Globus pallidus (tissue), 1 donor: ENCODE data around the gene SPOCK1.
A peak's percentile ranks its signal among the peaks of the same experiment; 100 is the strongest.

Experiments
- DNase-seq: peaks from one replicate; pipeline ENCODE4 v3.0.0-alpha.2; 2015; ENCODE audit warnings: low spot score

The SPOCK1 gene

GRCh38 chr5:137492331-137492730 is 6.8 kb downstream of the SPOCK1 start:
- DNase-seq: no peak

GRCh38 chr5:137491121-137491520 is 8.0 kb downstream of the SPOCK1 start:
- no peak for DNase-seq

- DNase-seq: no peak
Observed at GRCh38 chr5:137490591-137490990, 8.5 kb downstream of the SPOCK1 start.

GRCh38 chr5:137488974-137489373 is 10.2 kb downstream of the SPOCK1 start:
- peak; percentile 70 for DNase-seq

- no peak for DNase-seq
Observed at GRCh38 chr5:137488516-137488915, 10.6 kb downstream of the SPOCK1 start.

GRCh38 chr5:137487600-137487999 is 11.5 kb downstream of the SPOCK1 start:
- peak; percentile 73 for DNase-seq

- DNase-seq: no peak
Observed at GRCh38 chr5:137486707-137487106, 12.4 kb downstream of the SPOCK1 start.

- DNase-seq: no peak
Observed at GRCh38 chr5:137481596-137481995, 17.5 kb downstream of the SPOCK1 start.

GRCh38 chr5:137478043-137478442 is 21.1 kb downstream of the SPOCK1 start:
- DNase-seq: no peak

- no peak for DNase-seq
Observed at GRCh38 chr5:137470921-137471220, 28.3 kb downstream of the SPOCK1 start.

- no peak for DNase-seq
Observed at GRCh38 chr5:137470111-137470920, 28.8 kb downstream of the SPOCK1 start.

GRCh38 chr5:137466889-137467288 is 32.2 kb downstream of the SPOCK1 start:
- DNase-seq: peak; percentile 75

GRCh38 chr5:137465930-137466329 is 33.2 kb downstream of the SPOCK1 start:
- DNase-seq: no peak

GRCh38 chr5:137462816-137463520 is 36.2 kb downstream of the SPOCK1 start:
- peak; percentile 89 for DNase-seq

GRCh38 chr5:137462265-137462590 is 36.9 kb downstream of the SPOCK1 start:
- DNase-seq: no peak

- no peak for DNase-seq
Observed at GRCh38 chr5:137461391-137462264, 37.5 kb downstream of the SPOCK1 start.

- DNase-seq: no peak
Observed at GRCh38 chr5:137454671-137455070, 44.5 kb downstream of the SPOCK1 start.

GRCh38 chr5:137453483-137454080 is 45.5 kb downstream of the SPOCK1 start:
- no peak for DNase-seq

GRCh38 chr5:137450759-137451158 is 48.4 kb downstream of the SPOCK1 start:
- no peak for DNase-seq

- DNase-seq: no peak
Observed at GRCh38 chr5:137448868-137449267, 50.3 kb downstream of the SPOCK1 start.

GRCh38 chr5:137446615-137447014 is 52.5 kb downstream of the SPOCK1 start:
- DNase-seq: no peak

- no peak for DNase-seq
Observed at GRCh38 chr5:137446151-137446550, 53.0 kb downstream of the SPOCK1 start.
